HepG2 (cell line): ENCODE measurements around the gene EXOC7.

Experiments used
- CTCF ChIP-seq: sonication (generic); formaldehyde crosslinking; IDR thresholded peaks from 2 replicates; pipeline ENCODE4 v1.5.0; 2020; ENCODE audit warnings: mild to moderate bottlenecking, missing genetic modification reagents, moderate library complexity
- ELF1 ChIP-seq: sonication (generic); formaldehyde crosslinking; IDR thresholded peaks from 2 replicates; pipeline ENCODE4 v1.4.0; 2020; ENCODE audit warnings: missing genetic modification reagents
- EP300 ChIP-seq, 3 experiments: sonication (generic) in 1 of 3; formaldehyde crosslinking in 1 of 3; IDR thresholded peaks; 2 replicates each; pipeline versions ENCODE4 v1.5.1 to v1.6.1; 2011 to 2020; ENCODE audit warnings: low read depth in 2 of 3, low read length in 2 of 3, borderline replicate concordance in 1 of 3, improper control_type of control experiment in 1 of 3, mild to moderate bottlenecking in 1 of 3, missing genetic modification reagents in 1 of 3, moderate library complexity in 1 of 3
- FOXJ3 ChIP-seq: sonication (generic); formaldehyde crosslinking; IDR thresholded peaks from 2 replicates; pipeline ENCODE4 v1.4.0; 2020; ENCODE audit warnings: missing genetic modification reagents, mild to moderate bottlenecking, borderline replicate concordance
- JUN ChIP-seq: sonication (generic); formaldehyde crosslinking; IDR thresholded peaks from 2 replicates; pipeline ENCODE4 v1.4.0; 2020; ENCODE audit warnings: mild to moderate bottlenecking, missing genetic modification reagents
- POLR2A ChIP-seq, 2 experiments: IDR thresholded peaks; 2 replicates each; pipeline ENCODE4 v1.6.1; 2011; ENCODE audit warnings: low read depth in 2 of 2, low read length in 2 of 2, mild to moderate bottlenecking in 1 of 2, moderate library complexity in 1 of 2; ENCODE audit not compliant: insufficient read depth in 1 of 2
- ZNF17 ChIP-seq: sonication (generic); formaldehyde crosslinking; IDR thresholded peaks from 2 replicates; pipeline ENCODE4 v1.5.0; 2020; ENCODE audit warnings: mild to moderate bottlenecking, missing genetic modification reagents
- ZSCAN31 ChIP-seq: sonication (generic); formaldehyde crosslinking; IDR thresholded peaks from 2 replicates; pipeline ENCODE4 v1.5.0; 2020; ENCODE audit warnings: low read depth, mild to moderate bottlenecking, missing genetic modification reagents

GRCh38 chr17:76153202-76153601 lies 49.6 kb upstream of the EXOC7 start:
- TF ChIP-seq ZNF17 (CRISPR knock-in tag) (no peak), ELF1 (CRISPR knock-in tag) (no peak), CTCF (CRISPR knock-in tag) (peak; percentile 48), ZSCAN31 (CRISPR knock-in tag) (no peak), FOXJ3 (no peak), POLR2A (IDR thresholded peaks at IDR 0.05; ENCODE audit: insufficient read depth in 1 of 2, low read depth in 2 of 2, low read length in 2 of 2) (no peak), JUN (CRISPR knock-in tag) (no peak), EP300 (IDR thresholded peaks at IDR 0.05; ENCODE audit: low read depth in 2 of 2, low read length in 2 of 2) (no peak), EP300 (CRISPR knock-in tag; IDR thresholded peaks at IDR 0.05; ENCODE audit: borderline replicate concordance) (no peak)
